ENCODE measurements around the gene DUSP3. TPM values are rescaled to one million over a fixed set of nuclear protein-coding genes. Genes with fewer than 3 reads are reported as not detected.

The DUSP3 gene
- total RNA-seq, 6 experiments from 2014 or later, result 75.1 to 97.2 (median 87.7) TPM

GRCh38 chr17:43774304-43775250 lies 4.2 kb downstream of the DUSP3 start:
- 81% methylated on average over 4 of the region's 16 CpGs for WGBS (ENCODE audit: insufficient coverage, low coverage, low lambda C conversion rate, missing lambda C conversion rate)

GRCh38 chr17:43772877-43773648 lies 5.7 kb downstream of the DUSP3 start:
- ATAC-seq, result peak; percentile 13 to 22 (median 16)
- H3K27me3 ChIP-seq, result no peaks in the 10 kb centered on the region
- peak overlapping the region; percentile 59 to 95 (median 88) for H3K27ac ChIP-seq
- 20% methylated on average over 9 of the region's 10 CpGs for WGBS (ENCODE audit: insufficient coverage, low coverage, low lambda C conversion rate, missing lambda C conversion rate)
- H3K36me3 ChIP-seq, result peaks cover 3 to 44% (median 24%) of the 10 kb centered on the region in 4 donors
- peaks cover 0 to 69% (median 31%) of the 10 kb centered on the region in 4 donors for H3K4me1 ChIP-seq
- no peak overlapping the region for H3K4me3 ChIP-seq
- intact Hi-C loops (cut with DNase I), result no loop called here
- H3K9me3 ChIP-seq, result no peaks in the 10 kb centered on the region
- TF ChIP-seq POLR2A (IDR thresholded peaks at IDR 0.05), result no peak
- no peak for TF ChIP-seq CTCF (IDR thresholded peaks at IDR 0.05)
- peak in 1 of 3 donors; percentile 52 for DNase-seq

More at GRCh38 chr17:43774304-43775250, 4.2 kb downstream of the DUSP3 start:
- DNase-seq (peak in 1 of 3 donors; percentile 53), ATAC-seq (no peak)
- H3K4me3 ChIP-seq, result no peak overlapping the region
- peaks cover 0 to 66% (median 31%) of the 10 kb centered on the region in 4 donors for H3K4me1 ChIP-seq
- intact Hi-C loops (cut with DNase I), result no loop called here
- H3K36me3 ChIP-seq, result peaks cover 3 to 34% (median 16%) of the 10 kb centered on the region in 4 donors
- peak overlapping the region in 2 of 3 donors; percentile 34 to 95 for H3K27ac ChIP-seq
- H3K9me3 ChIP-seq, result no peaks in the 10 kb centered on the region
- H3K27me3 ChIP-seq, result no peaks in the 10 kb centered on the region
- TF ChIP-seq CTCF (IDR thresholded peaks at IDR 0.05), result no peak
- TF ChIP-seq POLR2A (IDR thresholded peaks at IDR 0.05), result no peak

- 35% methylated on average over 8 of the region's 9 CpGs for WGBS (ENCODE audit: insufficient coverage, low coverage, low lambda C conversion rate, missing lambda C conversion rate)
- H3K27me3 ChIP-seq, result no peaks in the 10 kb centered on the region
- peak overlapping the region in 2 of 3 donors; percentile 6 to 21 for H3K4me3 ChIP-seq
- TF ChIP-seq POLR2A (IDR thresholded peaks at IDR 0.05) (no peak), CTCF (IDR thresholded peaks at IDR 0.05) (no peak)
- H3K4me1 ChIP-seq, result peaks cover 0 to 62% (median 24%) of the 10 kb centered on the region in 4 donors
- intact Hi-C loops (cut with DNase I), result no loop called here
- ATAC-seq, result peak; percentile 54 to 78 (median 72)
- peaks cover 3 to 46% (median 24%) of the 10 kb centered on the region in 4 donors for H3K36me3 ChIP-seq
- DNase-seq, result peak in 2 of 3 donors; percentile 75 to 89
- peak overlapping the region; percentile 57 to 95 (median 88) for H3K27ac ChIP-seq
- H3K9me3 ChIP-seq, result no peaks in the 10 kb centered on the region
Measured at GRCh38 chr17:43771463-43771862, 7.3 kb downstream of the DUSP3 start.

- peak overlapping the region in 2 of 3 donors; percentile 35 to 95 for H3K27ac ChIP-seq
- TF ChIP-seq CTCF (IDR thresholded peaks at IDR 0.05), result no peak
- TF ChIP-seq POLR2A (IDR thresholded peaks at IDR 0.05), result no peak
- peaks cover 3 to 46% (median 24%) of the 10 kb centered on the region in 4 donors for H3K36me3 ChIP-seq
- intact Hi-C loops (cut with DNase I), result no loop called here
- no peaks in the 10 kb centered on the region for H3K27me3 ChIP-seq
- no peak for DNase-seq
- WGBS (ENCODE audit: insufficient coverage, low coverage, low lambda C conversion rate, missing lambda C conversion rate), result 86% methylated on average over 1 of the region's 2 CpGs
- no peak overlapping the region for H3K4me3 ChIP-seq
- no peaks in the 10 kb centered on the region for H3K9me3 ChIP-seq
- no peak for ATAC-seq
- H3K4me1 ChIP-seq, result peaks cover 0 to 58% (median 22%) of the 10 kb centered on the region in 4 donors
Measured at GRCh38 chr17:43770957-43771356, 7.8 kb downstream of the DUSP3 start.

All from right lobe of liver (tissue), 6 donors.